GM12864 (cell line): ENCODE measurements around the gene MYZAP.

ENCODE experiments used
- DNase-seq: peaks from one replicate; pipeline ENCODE4 v3.0.0-alpha.2; 2011; ENCODE audit warnings: low read depth
- H3K4me3 ChIP-seq: 2 replicates; pipeline ENCODE4 v1.5.1; 2011; ENCODE audit warnings: mild to moderate bottlenecking, low read depth, low read length, control low read depth
- TF ChIP-seq, protein P1 (sequence below): IDR thresholded peaks from 2 replicates; pipeline ENCODE4 v1.5.1; 2011; ENCODE audit warnings: low read depth, mild to moderate bottlenecking, moderate library complexity, low read length, control low read depth, inconsistent platforms; ENCODE audit errors: missing control alignments

The MYZAP gene

DNA sequence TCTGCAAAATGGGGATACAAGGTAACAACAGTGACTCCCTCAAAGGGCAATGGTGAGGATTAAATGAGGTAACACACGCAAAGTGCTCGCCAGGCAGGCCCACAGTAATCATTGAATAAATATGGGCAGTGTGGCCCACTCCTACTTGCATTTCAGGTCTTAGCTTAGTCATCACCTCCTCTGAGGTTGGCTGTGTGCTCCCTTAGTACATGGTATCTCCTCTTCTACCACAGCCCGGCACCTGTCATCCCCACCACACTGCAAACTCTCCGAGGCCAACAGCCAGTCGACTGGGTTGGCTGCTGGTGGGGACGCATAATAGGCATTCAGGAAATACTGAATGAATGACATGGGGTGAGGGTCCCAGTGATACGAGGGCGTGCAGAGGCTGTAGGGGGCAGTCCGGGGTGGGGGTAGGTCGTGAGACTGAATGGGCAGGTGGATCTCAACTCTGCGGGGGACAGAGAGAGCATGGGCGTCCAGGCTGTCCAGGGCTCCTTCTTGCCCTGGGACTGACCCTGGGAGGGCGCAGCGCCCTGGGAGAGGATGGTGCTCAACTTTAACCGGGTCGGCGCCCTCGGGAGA is 375 bp upstream of the MYZAP start:
- TF ChIP-seq, protein P1, sequence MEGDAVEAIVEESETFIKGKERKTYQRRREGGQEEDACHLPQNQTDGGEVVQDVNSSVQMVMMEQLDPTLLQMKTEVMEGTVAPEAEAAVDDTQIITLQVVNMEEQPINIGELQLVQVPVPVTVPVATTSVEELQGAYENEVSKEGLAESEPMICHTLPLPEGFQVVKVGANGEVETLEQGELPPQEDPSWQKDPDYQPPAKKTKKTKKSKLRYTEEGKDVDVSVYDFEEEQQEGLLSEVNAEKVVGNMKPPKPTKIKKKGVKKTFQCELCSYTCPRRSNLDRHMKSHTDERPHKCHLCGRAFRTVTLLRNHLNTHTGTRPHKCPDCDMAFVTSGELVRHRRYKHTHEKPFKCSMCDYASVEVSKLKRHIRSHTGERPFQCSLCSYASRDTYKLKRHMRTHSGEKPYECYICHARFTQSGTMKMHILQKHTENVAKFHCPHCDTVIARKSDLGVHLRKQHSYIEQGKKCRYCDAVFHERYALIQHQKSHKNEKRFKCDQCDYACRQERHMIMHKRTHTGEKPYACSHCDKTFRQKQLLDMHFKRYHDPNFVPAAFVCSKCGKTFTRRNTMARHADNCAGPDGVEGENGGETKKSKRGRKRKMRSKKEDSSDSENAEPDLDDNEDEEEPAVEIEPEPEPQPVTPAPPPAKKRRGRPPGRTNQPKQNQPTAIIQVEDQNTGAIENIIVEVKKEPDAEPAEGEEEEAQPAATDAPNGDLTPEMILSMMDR, result no peak
- no peak for DNase-seq
- no peak overlapping the region for H3K4me3 ChIP-seq

DNA sequence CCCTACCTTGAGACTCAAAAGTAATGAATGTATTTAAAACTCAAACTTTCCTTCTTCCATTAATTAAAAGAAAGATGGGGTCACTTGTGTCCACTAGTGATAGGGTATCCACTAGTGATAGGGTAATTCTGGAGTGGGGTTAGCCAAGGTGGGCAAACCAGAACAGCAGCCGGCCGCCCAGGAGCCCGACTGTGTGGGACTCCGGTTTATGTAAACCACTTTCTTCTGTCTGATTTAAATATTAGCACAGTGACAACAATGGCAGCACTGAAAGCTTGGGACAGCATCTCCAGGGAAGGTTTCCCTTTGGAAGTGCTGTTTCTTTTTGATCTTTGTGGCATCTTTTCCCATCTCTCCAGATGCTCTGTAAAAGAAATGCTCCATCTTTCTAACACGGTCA is 722 bp downstream of the MYZAP start:
- H3K4me3 ChIP-seq, result no peak overlapping the region
- no peak for DNase-seq
- TF ChIP-seq, protein P1, result no peak

DNA sequence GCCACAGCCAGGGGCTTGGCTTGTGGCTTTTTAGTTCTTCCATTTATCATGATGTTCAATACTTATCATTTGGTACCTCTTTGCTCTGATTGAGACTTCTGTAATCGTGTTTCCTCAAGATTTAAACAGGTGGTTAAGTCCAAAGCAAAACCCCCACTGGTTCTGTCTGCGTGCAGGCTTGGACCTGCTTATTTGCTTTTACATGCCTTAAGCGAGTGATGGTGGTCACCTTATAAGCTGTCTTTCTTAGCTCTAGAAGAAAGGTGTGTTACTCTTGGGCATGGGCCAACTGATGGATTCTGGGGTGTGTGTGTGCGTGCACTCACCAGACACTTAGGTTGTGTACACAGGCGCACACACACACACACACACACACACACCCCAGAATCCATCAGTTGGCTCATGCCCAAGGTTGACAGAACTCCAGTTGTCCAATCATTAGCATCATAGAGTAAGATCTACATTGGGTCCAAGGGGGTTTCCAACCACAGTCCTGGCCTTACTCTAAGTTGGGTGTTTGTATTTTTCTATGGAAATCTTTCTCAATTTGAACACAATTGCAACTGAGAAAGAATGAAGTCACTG is 1.2 kb downstream of the MYZAP start:
- TF ChIP-seq, protein P1, result no peak
- no peak overlapping the region for H3K4me3 ChIP-seq
- no peak for DNase-seq

DNA sequence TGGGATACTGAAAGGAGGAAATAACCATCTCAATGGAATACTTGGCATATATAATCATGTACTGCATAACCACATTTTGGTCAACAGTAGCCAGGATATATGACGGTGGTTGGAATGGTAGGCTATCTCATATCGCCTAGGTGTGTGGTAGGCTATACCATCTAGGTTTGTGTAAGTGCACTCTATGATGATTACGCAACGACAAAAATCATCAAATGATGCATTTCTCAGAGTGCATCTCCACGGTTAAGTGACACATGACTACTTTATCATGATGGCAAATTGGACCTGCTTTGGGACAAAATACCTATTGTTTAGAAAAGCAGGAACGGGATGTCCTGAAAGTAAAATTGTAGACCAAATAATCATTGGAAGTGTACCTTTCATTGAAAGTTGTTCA is 2.8 kb downstream of the MYZAP start:
- no peak overlapping the region for H3K4me3 ChIP-seq
- TF ChIP-seq, protein P1, result no peak
- DNase-seq, result no peak

DNA sequence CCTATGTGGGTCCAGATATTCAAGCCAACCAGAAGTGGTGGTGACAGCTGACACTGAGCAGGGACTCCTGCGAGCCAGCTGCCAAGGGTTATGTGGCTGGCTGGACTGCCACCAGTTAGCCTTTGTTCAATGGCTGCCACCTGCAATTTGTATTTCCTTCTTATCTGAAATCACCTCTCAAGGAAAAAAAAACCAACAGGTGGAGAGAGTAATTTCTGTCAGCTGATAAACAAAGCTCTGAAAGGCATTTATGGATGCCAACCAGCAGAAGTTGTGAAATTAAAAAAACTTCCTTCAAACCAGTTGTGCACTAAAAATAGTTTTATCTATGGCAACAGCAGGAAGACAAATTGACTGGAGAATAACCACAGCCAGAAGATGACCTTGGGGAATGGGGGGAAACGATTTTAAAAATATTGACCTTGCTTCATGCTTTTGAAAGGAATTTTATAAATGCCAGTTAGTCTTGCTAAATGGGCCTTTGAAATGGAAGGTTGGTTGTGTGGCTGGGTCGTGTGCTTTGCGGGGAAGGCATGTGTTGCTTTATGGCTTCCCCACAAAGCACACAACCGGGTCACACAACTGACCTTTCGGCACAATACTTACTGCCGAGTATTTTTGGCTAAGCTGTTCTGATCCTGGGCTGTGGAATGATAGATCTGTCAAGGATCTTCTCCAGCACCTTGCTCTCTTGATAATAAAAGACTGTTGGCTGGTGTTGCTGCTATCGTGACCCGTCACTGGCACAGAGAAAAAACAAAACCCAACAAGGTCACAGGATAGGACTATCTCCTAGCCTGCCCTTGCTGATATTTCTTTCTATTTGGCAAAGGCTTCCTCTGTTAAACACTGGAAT is 3.5 kb downstream of the MYZAP start:
- no peak for DNase-seq
- no peak overlapping the region for H3K4me3 ChIP-seq
- TF ChIP-seq, protein P1, result no peak

DNA sequence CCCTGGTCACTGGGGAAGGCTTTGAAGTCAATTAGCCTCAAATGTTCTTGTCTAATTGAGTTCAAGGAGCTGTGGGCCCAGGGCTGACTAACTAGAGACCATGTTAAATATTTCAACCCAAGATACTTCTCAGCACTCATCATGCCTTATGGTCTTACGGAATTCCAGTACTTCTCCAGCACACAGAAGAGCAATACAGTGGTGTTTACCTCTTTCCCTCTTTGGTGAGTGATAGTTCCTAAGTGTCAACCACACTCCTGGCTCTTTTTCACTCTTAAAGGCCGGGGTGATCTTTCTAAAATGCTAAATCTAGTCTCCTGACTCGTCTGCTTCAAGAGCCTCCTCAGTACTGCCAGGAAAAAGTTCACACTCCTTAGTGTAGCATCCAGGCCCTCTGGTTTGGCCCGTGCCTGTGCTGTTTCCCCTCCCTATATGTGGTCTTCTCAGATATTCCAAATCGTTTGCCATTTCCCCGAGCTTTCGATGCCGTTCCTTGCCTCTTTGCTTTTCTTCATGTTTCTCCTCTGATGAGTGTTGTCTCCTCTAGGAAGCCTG is 4.7 kb downstream of the MYZAP start:
- DNase-seq, result no peak
- TF ChIP-seq, protein P1, result no peak
- no peak overlapping the region for H3K4me3 ChIP-seq
